ENCODE data around the gene GH1. TPM values are rescaled to one million over a fixed set of nuclear protein-coding genes. Genes with fewer than 3 reads are reported as not detected.

GH1 gene
- total and polyA plus RNA-seq, 9 of the 15 experiments (the other 6 are each of a cell fraction or from before 2014, with no cell fraction given), result not detected

GRCh38 chr17:63963123-63963522 is 44.5 kb upstream of the GH1 start:
- BruUV-seq (replicated peaks), result no TSS peak
- intact Hi-C loops (cut with micrococcal nuclease) (no loop called here), in situ Hi-C loops (cut with MboI) (no loop called here)
- Histone ChIP-seq H3K36me3 (ENCODE audit: control insufficient read depth, insufficient read depth, low read length) (no peaks in the 10 kb centered on the region), H3K4me2 (ENCODE audit: insufficient read depth, low read length) (no peak overlapping the region), H3K4me1 (replicated peaks in 1 of 2; ENCODE audit: control insufficient read depth in 2 of 2, insufficient read depth in 2 of 2, low read length in 2 of 2) (peaks cover 16 to 33% of the 10 kb centered on the region in 2 experiments), H3K27me3 (ENCODE audit: control insufficient read depth in 2 of 2, insufficient read depth in 2 of 2, low read length in 2 of 2) (peaks cover 0 to 15% of the 10 kb centered on the region in 2 experiments; a peak in 3 of 5 replicates), H3K9me3 (replicated peaks; ENCODE audit: control insufficient read depth, insufficient read depth, low read depth, low read length) (no peaks in the 10 kb centered on the region), H3K79me2 (ENCODE audit: control insufficient read depth, insufficient read depth, low read length) (no peaks in the 10 kb centered on the region), H2AFZ (ENCODE audit: low read depth, low read length) (no peak overlapping the region), H3K9me1 (ENCODE audit: control insufficient read depth, insufficient read depth, low read length) (peaks cover 2% of the 10 kb centered on the region), H4K20me1 (replicated peaks; ENCODE audit: control insufficient read depth, insufficient read depth, low read length) (no peaks in the 10 kb centered on the region), H3K27ac (ENCODE audit: extremely low read depth, low read depth, low read length) (no peak overlapping the region), H3K9ac (ENCODE audit: insufficient read depth in 1 of 2, low read depth in 2 of 2, low read length in 2 of 2) (no peak overlapping the region), H3K4me3 (no peak overlapping the region)
- ChIA-PET CTCF (ENCODE audit: low intra/inter-chr PET ratio) (no interaction called here), POLR2A (interaction anchor here (1.6 to 1.9 kb wide), 2 partner anchors 11 to 13 kb away, joined by 5 to 7 read pairs; no protein-coding TSS in a partner anchor)
- no peak for ATAC-seq
- no peak for FAIRE-seq
- WGBS (ENCODE audit: insufficient coverage, low coverage, missing lambda C conversion rate), result 63% methylated on average over 4 of the region's 4 CpGs
- TF ChIP-seq ID3 (CRISPR knock-in tag; IDR thresholded peaks at IDR 0.05) (no peak), ID3 (tag; IDR thresholded peaks at IDR 0.05) (no peak), ZFP91 (CRISPR knock-in tag; IDR thresholded peaks at IDR 0.05) (no peak)
- no peak for DNase-seq (ENCODE audit: extremely low read depth in 1 of 4, low spot score in 3 of 4)

Measured in K562 (cell line).